Right lung (tissue), 5 donors: Measurements from ENCODE around the gene DDX5. TPM values are rescaled to one million over a fixed set of nuclear protein-coding genes. Genes with fewer than 3 reads are reported as not detected.
"Not testable (repeated sequence)": the region's sequence is repeated elsewhere in the genome, so short reads cannot be mapped to it uniquely, and the experiment has no call there.

ENCODE experiments used
- DNase-seq, 2 donors: peaks; one replicate each; pipeline ENCODE4 v3.0.0-alpha.2; 2013
- polyA plus RNA-seq, 5 donors: library from polyadenylated mRNA; unstranded; fragments of 120-200 nt; gene quantifications; one replicate each; pipeline versions ENCODE4 v1.2.1 to v1.2.3, GENCODE V29; 2013; ENCODE audit warnings: inconsistent platforms in 1 of 5, low replicate concordance in 1 of 5; ENCODE audit not compliant: insufficient read length in 5 of 5, insufficient read depth in 1 of 5

The DDX5 gene
- polyA plus RNA-seq, 5 donors, result 673 to 854 (median 735) TPM

- DNase-seq, result peak; percentile 87 to 88
Measured at GRCh38 chr17:64496786-64497564, 9.1 kb downstream of the DDX5 start, which contains the start of gene POLG2. Gene POLG2, minus strand, starts transcription at chr17:64497054. Its CDS starts 86 bp downstream, at chr17:64496968.

DNA sequence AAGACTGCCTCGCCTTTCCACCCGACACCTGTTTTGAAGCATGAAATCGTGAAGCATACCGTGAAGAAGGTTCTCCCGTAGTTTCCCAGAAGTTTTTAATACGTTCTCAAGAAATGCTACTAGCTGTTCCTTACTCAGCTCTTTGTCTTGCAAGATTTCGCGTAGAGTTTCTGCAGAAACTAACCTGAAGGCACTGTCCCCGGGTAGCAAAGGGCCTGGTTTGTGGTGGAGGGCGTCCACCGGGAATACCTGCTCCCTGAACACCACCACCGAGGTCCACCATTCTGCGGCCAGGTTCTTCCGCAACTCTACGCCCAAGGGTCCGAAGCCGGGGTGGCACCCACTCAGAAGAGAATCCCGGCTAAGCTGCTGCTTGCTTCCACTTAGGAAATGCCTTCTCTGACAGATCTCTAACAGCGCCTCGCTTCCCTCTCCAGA is 9.7 kb downstream of the DDX5 start:
- no peak for DNase-seq

DNA sequence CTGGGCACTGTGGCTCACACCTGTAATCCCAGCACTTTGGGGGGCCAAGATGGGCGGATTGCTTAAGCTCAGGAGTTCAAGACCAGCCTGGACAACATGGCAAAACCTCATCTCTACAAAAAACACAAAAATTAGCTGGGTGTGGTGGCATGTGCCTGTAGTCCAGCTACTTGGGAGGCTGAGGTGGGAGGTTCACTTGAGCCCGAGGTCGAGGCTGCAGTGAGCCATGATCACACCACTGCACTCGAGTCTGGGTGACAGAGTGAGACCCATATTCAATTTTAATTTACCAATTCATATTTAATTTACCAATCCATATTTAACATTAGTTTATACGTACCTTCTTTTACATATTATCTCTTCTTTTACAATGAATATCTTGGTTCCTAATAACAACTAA is 10.8 kb downstream of the DDX5 start:
- not testable (repeated sequence) for DNase-seq

DNA sequence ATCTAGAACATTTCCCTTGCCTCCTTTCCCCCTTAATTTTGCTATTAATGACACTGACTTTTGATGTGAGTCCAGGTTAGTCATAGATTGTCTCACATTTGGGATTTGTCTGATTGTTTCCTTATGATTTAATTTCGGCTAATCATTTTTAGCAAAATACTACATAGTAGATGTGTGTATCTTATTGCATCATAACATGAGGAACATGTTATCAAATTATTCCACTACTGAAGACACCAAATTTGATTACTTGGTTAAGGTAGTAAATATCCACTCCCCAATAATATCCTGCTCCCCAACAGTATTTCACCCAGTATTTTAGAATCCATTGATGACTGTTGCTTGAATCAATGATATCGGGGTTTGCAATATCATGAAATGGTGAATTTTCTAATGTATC is 12.0 kb downstream of the DDX5 start:
- no peak for DNase-seq

DNA sequence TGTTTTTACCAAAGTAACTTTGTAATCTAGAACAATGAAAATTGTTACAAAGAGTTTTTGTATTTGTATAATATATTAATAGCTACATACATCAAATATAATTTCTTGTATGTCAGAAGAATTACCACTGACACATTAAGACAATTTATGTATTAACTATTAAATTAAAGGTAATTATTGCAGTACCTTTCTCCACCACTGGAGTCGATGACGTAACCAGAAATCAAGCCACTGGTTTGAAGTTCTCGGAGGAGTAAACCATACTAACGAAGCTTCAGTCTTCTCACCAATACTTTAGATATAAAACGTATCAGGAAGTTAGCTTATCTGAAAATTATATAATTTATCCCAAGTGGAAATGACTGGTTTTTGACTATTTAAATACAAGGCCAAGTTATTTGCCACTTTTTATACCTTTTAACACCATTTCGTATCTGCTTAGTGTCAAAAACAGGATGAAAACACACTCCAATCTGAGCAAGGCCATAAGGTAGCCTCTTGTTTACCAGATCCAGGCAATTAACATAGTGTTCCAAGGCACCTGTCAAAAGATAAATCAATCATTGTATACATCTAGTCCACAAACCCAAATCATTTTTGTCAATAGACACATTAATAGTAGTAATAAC is 13.5 kb downstream of the DDX5 start:
- DNase-seq, result no peak

DNA sequence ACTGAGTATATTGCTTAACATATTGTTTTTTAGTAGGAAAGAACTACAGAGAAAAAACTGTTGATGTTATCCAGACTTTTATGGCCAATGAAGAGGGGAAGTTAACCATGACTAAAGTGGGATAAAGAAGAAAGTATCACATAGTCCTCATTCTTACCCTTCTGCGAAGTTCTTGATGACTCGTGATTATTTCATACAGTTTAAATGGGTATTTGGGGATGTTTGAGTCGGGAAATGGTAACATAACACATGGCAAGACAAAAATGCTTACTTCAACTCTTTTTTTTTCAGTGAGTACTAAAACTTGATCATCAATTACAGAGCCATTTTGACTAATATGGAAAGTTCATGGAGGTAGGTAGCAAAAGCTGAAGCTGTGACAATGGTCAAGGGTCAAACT is 14.1 kb downstream of the DDX5 start:
- DNase-seq, result no peak

DNA sequence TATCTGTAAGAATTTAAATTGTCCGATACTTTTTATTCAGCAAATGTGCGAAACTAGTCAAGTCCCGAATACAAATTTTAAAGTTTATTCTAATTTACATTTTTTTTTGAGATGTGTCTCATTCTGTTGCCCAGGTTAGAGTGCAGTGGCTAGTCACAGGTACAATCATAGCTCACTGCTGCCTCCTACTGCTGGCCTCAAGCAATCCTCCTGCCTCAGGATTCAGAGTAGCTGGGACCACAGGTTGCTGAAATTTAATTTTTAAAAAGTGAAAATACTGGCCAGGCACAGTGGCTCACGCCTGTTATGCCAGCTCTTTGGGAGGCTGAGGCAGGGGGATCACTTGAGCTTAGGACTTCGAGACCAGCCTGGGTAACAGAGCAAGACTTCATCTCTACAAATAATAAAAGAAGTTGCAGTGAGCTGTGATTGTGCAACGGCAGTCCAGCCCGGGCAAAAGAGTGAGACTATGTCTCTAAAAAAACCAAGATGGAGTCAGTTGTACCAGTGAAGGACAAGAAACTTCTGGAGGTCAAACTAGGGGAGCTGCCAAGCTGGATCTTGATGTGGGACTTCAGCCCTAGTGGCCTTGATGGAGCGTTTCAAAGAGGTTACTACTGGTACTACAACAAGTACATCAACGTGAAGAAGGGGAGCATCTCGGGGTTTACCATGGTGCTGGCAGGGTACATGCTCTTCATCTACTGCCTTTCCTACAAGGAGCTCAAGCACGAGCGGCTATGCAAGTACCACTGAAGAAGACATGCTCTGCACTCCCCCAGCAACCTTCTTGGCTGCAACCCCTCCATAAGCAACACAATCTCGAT is 14.8 kb downstream of the DDX5 start:
- no peak for DNase-seq

- no peak for DNase-seq
Measured at GRCh38 chr17:64488301-64488700, 17.8 kb downstream of the DDX5 start.

DNA sequence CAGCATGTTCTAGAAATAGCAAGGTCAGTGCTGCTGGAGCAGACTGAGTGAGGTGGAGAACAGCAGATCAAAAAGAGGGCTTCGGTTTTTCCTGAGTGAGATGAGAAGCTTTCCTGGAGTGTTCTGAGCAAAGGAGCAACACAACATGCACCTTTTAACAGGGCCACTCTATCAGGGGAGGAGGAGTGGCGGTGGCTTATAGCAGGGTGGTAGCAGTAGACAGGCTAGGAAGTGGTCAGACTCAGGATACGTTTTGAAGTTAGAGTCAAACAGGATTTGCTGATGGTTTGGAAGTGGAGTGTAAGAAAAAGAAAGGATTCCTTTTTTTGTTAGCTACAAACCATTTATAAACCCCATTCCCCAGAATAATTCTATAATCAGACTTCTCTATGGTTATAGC is 21.7 kb downstream of the DDX5 start:
- DNase-seq, result no peak

DNA sequence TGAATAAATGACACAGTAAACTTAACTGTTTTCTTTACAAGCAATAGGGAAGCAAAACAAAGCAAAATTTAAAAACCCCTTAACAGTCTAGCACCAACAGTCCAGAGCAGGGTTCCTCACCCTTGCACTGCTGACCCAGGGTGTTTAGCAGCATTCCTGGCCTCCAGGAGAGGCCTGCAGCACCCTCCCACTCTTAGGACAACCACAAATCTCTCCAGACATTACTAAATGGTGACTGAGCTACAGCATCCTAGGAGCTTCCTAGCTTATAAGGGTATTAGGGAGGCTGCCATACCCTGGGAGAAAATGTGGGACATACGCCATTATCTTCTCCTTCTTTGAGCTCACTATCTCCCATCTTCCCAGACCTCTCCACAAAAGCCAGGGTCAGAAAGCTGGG is 25.1 kb downstream of the DDX5 start:
- no peak for DNase-seq

DNA sequence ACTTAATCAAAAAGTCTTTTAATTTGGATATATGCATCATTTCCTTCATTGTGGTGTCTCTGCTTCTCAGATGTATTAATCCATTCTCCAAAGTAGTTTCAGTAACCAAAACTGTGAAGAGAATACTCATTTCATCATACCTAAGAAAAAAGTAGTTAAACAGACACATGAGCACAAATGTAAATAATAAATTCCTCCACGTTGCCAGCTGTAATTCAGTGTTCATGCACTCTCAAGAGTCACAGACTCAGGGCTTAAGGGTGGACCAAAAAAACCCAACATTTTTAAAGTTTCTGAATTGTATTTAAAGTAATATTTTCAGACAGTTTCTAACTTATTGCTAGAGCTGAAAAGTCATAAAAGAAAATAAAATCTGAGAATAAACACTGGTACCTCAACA is 28.2 kb downstream of the DDX5 start:
- DNase-seq, result no peak

- no peak for DNase-seq
Measured at GRCh38 chr17:64472564-64472963, 33.5 kb downstream of the DDX5 start.

GRCh38 chr17:64471440-64471839 is 34.6 kb downstream of the DDX5 start:
- DNase-seq, result no peak

- no peak for DNase-seq
Measured at GRCh38 chr17:64470625-64471024, 35.5 kb downstream of the DDX5 start.

DNA sequence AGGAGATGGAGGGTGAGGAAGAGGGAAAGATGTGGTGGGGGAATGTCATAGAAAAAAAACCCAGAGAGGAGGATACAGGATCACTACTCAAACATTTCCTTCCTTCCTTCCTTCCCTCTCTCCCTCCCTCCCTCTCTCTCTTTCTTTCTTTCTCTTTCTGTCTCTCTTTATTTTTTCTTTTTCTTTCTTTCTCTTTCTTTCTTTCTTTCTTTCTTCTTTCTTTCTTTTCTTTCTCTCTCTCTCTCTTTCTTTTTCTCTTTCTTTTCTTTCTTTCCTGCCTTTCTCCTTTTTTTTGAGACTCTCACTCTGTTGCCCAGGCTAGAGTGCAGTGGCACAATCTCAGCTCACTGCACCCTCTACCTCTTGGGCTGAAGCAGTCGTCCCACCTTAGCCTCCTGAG is 39.3 kb downstream of the DDX5 start:
- DNase-seq, result not testable (repeated sequence)

DNA sequence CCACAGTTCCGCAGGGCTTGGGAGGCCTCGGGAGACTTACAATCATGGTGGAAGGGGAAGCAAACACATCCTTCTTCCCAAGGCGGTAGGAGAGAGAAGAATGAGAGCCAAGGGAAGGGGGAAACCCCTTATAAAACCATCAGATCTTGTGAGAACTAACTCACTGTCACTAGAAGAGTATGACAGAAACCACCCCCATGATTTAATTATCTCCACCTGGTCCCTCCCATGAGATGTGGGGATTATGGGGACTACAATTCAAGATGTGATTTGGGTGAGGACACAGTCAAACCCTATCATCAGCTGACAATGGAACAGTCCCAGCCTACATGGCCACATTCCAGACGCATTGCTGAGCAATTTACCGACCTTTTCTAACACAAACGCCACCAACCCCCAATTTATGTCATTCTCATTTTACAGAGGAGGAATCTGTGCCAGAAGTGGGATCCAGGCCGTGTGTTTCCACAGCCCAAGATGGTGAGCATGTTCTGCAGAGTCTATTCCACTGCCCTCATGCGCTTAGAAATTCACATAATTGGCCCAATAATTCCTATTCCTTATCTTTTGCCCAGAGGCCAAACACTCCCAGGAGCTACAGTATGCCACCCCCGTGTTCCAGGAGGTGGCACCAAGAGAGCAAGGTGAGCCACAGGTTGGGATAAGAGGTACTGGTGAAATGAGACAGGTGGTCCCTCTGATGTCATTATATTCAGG is 39.9 kb downstream of the DDX5 start:
- DNase-seq, result no peak

DNA sequence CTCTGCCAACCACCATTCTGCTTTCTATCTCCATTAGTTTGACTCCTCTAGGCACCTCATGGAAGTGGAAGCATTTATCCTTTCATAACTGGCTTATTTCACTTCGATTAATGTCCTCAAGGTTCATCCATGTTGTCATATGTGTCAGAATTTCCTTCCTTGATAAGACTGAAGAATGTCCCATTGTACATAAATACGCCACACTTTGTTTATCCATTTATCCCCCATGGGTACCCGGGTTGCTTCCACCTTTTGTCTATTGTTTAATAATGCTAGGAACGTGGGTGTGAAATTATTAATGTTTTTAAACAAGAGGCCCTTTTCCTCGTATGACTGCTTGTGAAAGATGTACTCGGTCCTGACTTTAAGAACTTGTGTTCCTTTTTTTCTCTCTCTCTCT is 44.3 kb downstream of the DDX5 start:
- DNase-seq, result no peak

DNA sequence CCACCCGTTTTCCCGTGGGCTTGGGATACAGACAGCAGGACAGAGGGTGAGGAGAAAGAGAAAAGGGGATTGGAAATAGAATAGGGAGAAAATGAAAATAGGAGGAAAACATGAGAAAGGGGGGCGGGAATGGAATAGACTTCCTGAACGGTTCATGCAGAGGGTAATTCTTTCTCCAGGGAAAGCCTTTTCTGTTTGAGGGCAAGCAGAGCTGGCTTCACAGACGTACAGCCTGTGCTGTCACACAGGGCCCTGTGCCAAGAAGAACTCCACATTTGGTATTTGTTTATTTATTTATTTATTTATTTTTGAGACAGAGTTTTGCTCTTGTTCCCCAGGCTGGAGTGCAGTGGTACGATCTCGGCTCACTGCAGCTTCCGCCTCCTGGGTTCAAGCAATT is 45.1 kb downstream of the DDX5 start:
- peak in 1 of 2 donors; percentile 22 for DNase-seq

GRCh38 chr17:64459818-64460217 is 46.3 kb downstream of the DDX5 start:
- not testable (repeated sequence) for DNase-seq

DNA sequence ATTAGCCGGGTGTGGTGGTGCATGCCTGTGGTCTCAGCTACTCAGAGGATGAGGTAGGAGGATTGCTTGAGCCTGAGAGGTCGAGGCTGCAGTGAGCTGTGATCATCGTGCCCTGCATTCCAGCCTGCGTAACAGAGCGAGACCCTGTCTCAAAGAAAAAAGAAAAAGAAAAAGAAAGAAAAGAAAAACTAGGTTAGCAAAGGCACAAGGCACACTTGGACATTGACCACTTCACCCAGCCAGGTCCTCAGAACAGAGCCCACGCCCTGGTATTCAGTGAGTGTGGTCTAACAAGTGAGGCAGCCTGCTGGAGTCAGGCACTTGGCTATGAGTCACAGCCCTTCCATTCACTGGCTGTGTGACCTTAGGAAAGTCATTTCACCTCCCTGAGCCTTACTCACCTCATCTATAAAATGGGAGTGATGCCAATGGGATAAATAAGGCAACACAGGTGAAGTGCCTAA is 46.8 kb downstream of the DDX5 start:
- no peak for DNase-seq

- no peak for DNase-seq
Measured at GRCh38 chr17:64458756-64459155, 47.3 kb downstream of the DDX5 start.

DNA sequence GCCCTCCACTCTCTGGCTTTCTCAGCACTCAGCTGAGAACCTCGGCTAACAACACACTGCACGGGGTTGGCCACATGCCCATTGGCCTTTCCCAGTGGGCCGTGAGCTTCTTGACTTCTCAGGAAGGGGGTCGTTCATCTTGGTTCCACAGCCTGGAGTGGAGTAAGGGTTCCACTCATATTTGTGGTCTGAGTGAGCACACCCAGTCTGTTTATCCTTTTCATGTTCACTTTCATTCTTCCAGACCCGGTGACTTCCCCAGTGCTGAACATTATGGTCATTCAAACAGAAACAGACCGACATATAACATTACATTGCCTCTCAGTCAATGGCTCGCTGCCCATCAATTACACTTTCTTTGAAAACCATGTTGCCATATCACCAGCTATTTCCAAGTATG is 48.9 kb downstream of the DDX5 start:
- DNase-seq, result no peak
